ENCODE results near the gene CELF4. TPM values are rescaled to one million over a fixed set of nuclear protein-coding genes. Genes with fewer than 3 reads are reported as not detected.

Gene CELF4
- total and polyA plus RNA-seq, 2 of the 4 experiments (the other 2 are of a cell fraction) = not detected

- Histone ChIP-seq H3K4me2 (ENCODE audit: low read depth, low read length) (no peak overlapping the region), H2BK20ac (ENCODE audit: low read depth, low read length) (no peak overlapping the region), H3K27me3 (ENCODE audit: control insufficient read depth, insufficient read depth, low read length) (peaks cover 27% of the 10 kb centered on the region), H3K23ac (ENCODE audit: low read depth, low read length) (no peak overlapping the region), H4K20me1 (ENCODE audit: insufficient read depth, low read length) (no peaks in the 10 kb centered on the region), H3K18ac (ENCODE audit: low read depth, low read length) (no peak overlapping the region), H2AK9ac (replicated peaks; ENCODE audit: low read depth, low read length, poor library complexity) (no peak overlapping the region), H4K91ac (ENCODE audit: insufficient read depth, low read depth, low read length) (no peak overlapping the region), H3K56ac (ENCODE audit: extremely low read depth, insufficient read depth, low read length) (no peak overlapping the region), H4K5ac (ENCODE audit: low read depth, low read length) (no peak overlapping the region), H3K9ac (ENCODE audit: low read depth, low read length) (no peak overlapping the region), H3K4me1 (ENCODE audit: control insufficient read depth, insufficient read depth, low read length) (no peaks in the 10 kb centered on the region), H3K36me3 (ENCODE audit: control insufficient read depth, insufficient read depth, low read length) (no peaks in the 10 kb centered on the region), H3K79me1 (ENCODE audit: low read depth in 1 of 2, low read length in 2 of 2) (no peaks in the 10 kb centered on the region), H3K14ac (replicated peaks; ENCODE audit: low read depth, low read length) (no peak overlapping the region), H2AFZ (replicated peaks; ENCODE audit: low read length, poor library complexity) (no peak overlapping the region), H4K8ac (ENCODE audit: low read depth in 2 of 2, low read length in 2 of 2) (no peak overlapping the region), H2AK5ac (ENCODE audit: low read depth, low read length) (no peak overlapping the region), H3K9me1 (ENCODE audit: insufficient read depth, low read length) (no peaks in the 10 kb centered on the region), H3K4me3 (ENCODE audit: insufficient read depth, low read depth, low read length) (no peak overlapping the region), H2BK15ac (ENCODE audit: low read depth, low read length) (no peak overlapping the region), H3K27ac (ENCODE audit: insufficient read depth, low read length) (no peak overlapping the region), H2BK5ac (ENCODE audit: low read depth, low read length, poor library complexity, severe bottlenecking) (no peak overlapping the region), H2BK120ac (ENCODE audit: low read depth, low read length) (no peak overlapping the region), H3K4ac (ENCODE audit: low read depth, low read length) (no peak overlapping the region), H3K9me3 (ENCODE audit: control insufficient read depth, insufficient read depth, low read length) (no peaks in the 10 kb centered on the region)
- intact Hi-C loops (cut with micrococcal nuclease) (no loop called here), dilution Hi-C loops (cut with HindIII; ENCODE audit: low sequenced_read_pairs, unreplicated experiment) (no loop called here), in situ Hi-C loops (cut with MboI; ENCODE audit: low sequenced_read_pairs) (loop anchor here (25.0 kb wide), 1 partner anchor 553 kb away; no protein-coding TSS in a partner anchor)
- ChIA-PET POLR2A (ENCODE audit: unreplicated experiment) (no interaction called here), CTCF (no interaction called here)
- TF ChIP-seq RFX5 (IDR thresholded peaks at IDR 0.05; ENCODE audit: low read depth, low read length) (no peak), CEBPB (IDR thresholded peaks at IDR 0.05; ENCODE audit: low read depth, low read length) (no peak), SMC3 (IDR thresholded peaks at IDR 0.05; ENCODE audit: low read depth, low read length) (no peak), CHD1 (IDR thresholded peaks at IDR 0.05; ENCODE audit: low read depth, low read length) (no peak), USF2 (IDR thresholded peaks at IDR 0.05; ENCODE audit: low read depth, low read length) (no peak), RAD21 (IDR thresholded peaks at IDR 0.05; ENCODE audit: low read length) (no peak)
- no CpG with 5 or more reads among the region's 3 CpGs for WGBS, 2 experiments (ENCODE audit: extremely low coverage in 2 of 2, insufficient read length in 1 of 2)
- ATAC-seq (ENCODE audit: low read depth) = no peak
- DNase-seq = no peak
- BruUV-seq (replicated peaks) = no TSS peak
Observed at GRCh38 chr18:37489998-37490397, 75.6 kb downstream of the CELF4 start.
